ENCODE results near the gene STAT5A. TPM values are rescaled to one million over a fixed set of nuclear protein-coding genes. Genes with fewer than 3 reads are reported as not detected.

Gene STAT5A
- total and polyA plus RNA-seq, 7 donors = 8.1 to 31.5 (median 17.3) TPM

DNA sequence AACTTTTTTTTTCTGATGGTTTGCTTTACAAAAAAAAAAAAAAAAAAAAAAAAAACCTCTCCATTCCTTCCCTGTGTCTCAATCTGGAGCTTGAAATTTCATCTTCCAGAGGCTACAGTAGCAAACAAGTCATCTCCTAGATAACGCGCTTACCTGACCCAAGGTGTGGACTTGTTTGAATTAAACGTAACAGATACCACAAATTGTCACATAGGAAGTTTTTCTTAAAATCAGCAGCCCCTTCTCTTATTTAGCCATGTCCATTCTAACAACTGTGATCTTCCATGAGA, 14.1 kb upstream of the STAT5A start:
- H3K27ac ChIP-seq = peak overlapping the region; percentile 89
- DNase-seq = no peak
- intact Hi-C loops (cut with DNase I) = loop anchor here in 1 of 2 donors (10.0 kb wide), 1 partner anchor 139 kb away; no protein-coding TSS in a partner anchor
- peak overlapping the region; percentile 93 for H3K4me3 ChIP-seq
- H3K36me3 ChIP-seq (ENCODE audit: insufficient read depth in 1 of 2, low read depth in 1 of 2) = no peaks in the 10 kb centered on the region
- peaks cover 58% of the 10 kb centered on the region for H3K4me1 ChIP-seq
- 65 to 88% (median 66%) methylated on average over 3 of the region's 3 CpGs for WGBS, 3 donors
- no peaks in the 10 kb centered on the region for H3K9me3 ChIP-seq
- no peak for ATAC-seq
- no peak for TF ChIP-seq CTCF (IDR thresholded peaks at IDR 0.05)
- no peaks in the 10 kb centered on the region for H3K27me3 ChIP-seq (ENCODE audit: insufficient read depth in 3 of 3, low read length in 2 of 3)

DNA sequence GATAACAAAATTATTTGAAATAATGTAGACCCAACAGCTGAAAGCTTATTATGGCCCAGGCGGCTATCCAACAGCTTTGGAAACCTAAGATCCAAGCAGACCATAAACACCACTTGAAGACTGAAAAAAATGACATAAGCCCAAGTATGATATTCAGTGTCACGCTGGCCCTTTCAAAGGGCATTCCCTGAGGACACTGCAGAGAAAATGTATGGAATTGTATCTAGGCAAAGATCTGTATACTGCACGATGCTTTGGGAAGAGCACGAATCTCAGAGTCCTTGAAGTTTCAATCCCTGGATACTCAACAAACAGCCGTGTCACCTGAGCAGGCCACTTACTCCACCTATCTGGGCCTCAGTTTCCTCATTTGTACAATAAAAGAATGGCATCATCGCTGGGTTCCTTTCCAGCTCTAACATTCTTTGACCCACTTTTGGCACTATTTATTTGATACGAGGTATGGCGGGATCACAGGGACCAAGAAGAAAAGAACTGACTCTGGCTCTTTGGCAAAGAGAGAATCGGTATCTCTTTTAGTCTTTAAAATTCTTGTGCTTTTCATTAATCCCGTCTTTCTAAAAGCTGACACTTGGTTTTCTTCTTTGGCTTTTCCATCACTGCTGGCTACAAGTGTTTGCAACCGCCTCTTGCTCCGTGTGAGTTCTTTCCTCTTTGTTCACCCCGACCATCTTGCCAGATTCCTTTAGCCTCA, 13.3 kb upstream of the STAT5A start:
- H3K36me3 ChIP-seq (ENCODE audit: insufficient read depth in 1 of 2, low read depth in 1 of 2) = no peaks in the 10 kb centered on the region
- intact Hi-C loops (cut with DNase I) = loop anchor here (5.0 to 10.0 kb wide), 2 partner anchors 43 to 140 kb away; no protein-coding TSS in a partner anchor
- no peaks in the 10 kb centered on the region for H3K27me3 ChIP-seq (ENCODE audit: insufficient read depth in 3 of 3, low read length in 2 of 3)
- H3K27ac ChIP-seq = peak overlapping the region; percentile 89
- H3K4me1 ChIP-seq = peaks cover 58% of the 10 kb centered on the region
- DNase-seq = no peak
- H3K9me3 ChIP-seq = no peaks in the 10 kb centered on the region
- TF ChIP-seq CTCF (IDR thresholded peaks at IDR 0.05) = no peak
- WGBS, 3 donors = 7 to 9% (median 8%) methylated on average over 13 of the region's 13 CpGs
- peak overlapping the region; percentile 93 for H3K4me3 ChIP-seq
- peak in 1 of 4 donors; percentile 18 for ATAC-seq

DNA sequence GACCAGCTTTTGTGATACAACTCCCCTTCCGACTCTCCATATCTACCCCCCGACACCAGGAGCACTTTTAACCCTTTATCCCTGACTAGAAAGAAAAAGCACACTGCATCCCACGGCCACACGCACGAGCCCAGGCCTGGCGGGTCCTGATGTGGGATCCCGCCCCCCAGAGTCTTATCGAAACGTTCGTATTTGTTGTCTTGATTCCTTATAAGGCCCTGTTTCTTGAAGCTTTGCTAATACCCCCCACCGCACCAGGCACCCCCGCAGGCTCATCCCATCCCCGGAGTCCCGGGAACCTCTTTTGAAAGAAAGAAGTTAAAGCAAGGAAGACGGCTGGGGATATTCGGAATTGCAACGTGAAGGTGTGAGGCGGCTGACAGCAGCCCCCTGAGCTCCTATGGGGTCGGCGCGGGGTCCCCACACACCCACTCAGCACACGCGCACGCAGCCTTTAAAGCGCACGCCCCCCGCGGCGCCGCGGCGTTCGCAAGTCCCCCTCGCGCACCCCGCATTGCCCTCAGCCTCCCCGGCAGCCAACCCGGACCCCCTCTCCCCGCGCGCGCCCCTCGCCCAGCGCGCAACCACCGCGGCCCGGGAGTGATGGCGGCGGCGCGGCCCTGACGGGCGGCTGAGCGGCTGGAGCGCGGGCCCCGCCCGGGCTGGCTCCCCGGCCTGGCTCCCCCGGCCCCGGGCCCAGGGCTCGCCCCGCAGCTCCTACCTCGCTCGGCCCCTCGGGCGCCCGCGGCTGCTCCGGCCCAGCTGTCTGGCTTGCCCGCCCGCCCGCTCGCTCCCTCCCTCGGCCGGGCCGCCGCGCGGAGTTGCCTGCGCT, 12.6 kb upstream of the STAT5A start:
- 0 to 1% (median 0%) methylated on average over 37 to 82 of the region's 82 CpGs for WGBS, 3 donors
- intact Hi-C loops (cut with DNase I) = loop anchor here (5.0 to 10.0 kb wide), 2 partner anchors 43 to 141 kb away; no protein-coding TSS in a partner anchor

DNA sequence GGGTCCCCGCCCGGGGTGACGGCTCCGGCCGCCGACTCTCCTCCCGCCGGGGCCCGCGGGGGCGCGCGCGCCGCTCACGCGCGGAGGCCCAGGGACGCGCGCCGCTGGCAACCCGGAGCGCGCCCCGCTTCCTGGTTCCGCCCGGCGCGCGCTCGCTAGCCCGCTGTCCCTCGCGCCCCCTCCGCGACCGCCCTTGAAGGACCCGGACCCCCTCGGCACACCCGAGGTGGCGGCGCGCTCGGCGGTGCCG, 12.0 kb upstream of the STAT5A start, which contains the start of gene STAT5B:
Gene STAT5B (minus strand): TSS at position 33 of the 250 bp plus-strand sequence. CDS start 44,264 bp downstream, outside the sequence.
- TF ChIP-seq CTCF (IDR thresholded peaks at IDR 0.05) = no peak
- Histone ChIP-seq H3K4me1 (peaks cover 45% of the 10 kb centered on the region), H3K36me3 (ENCODE audit: insufficient read depth in 1 of 2, low read depth in 1 of 2) (no peaks in the 10 kb centered on the region), H3K4me3 (peak within 1 kb of the TSS; percentile 93), H3K27me3 (ENCODE audit: insufficient read depth in 3 of 3, low read length in 2 of 3) (no peaks in the 10 kb centered on the region), H3K27ac (peak within 1 kb of the TSS; percentile 89), H3K9me3 (no peaks in the 10 kb centered on the region)
- 0% methylated on average over 2 to 47 of the region's 47 CpGs for WGBS, 3 donors
- DNase-seq = peak; percentile 81 to 87
- intact Hi-C loops (cut with DNase I) = loop anchor here (5.0 to 10.0 kb wide), 2 partner anchors 44 to 141 kb away; no protein-coding TSS in a partner anchor
- ATAC-seq = peak; percentile 85 to 87 (median 86)

More for the DNA sequence above, 12.6 kb upstream of the STAT5A start:
- Histone ChIP-seq H3K36me3 (ENCODE audit: insufficient read depth in 1 of 2, low read depth in 1 of 2) (no peaks in the 10 kb centered on the region), H3K27ac (peak overlapping the region; percentile 89), H3K9me3 (no peaks in the 10 kb centered on the region), H3K4me1 (peaks cover 50% of the 10 kb centered on the region), H3K4me3 (peak overlapping the region; percentile 93), H3K27me3 (ENCODE audit: insufficient read depth in 3 of 3, low read length in 2 of 3) (no peaks in the 10 kb centered on the region)
- ATAC-seq = peak in 2 of 4 donors; percentile 42 to 48
- no peak for TF ChIP-seq CTCF (IDR thresholded peaks at IDR 0.05)
- no peak for DNase-seq
